Testis (tissue), 3 donors: ENCODE measurements around the gene RAET1G. TPM values are rescaled to one million over a fixed set of nuclear protein-coding genes. Genes with fewer than 3 reads are reported as not detected.

ENCODE experiments used
- DNase-seq: peaks from one replicate; pipeline ENCODE4 v3.0.0-alpha.2; 2019
- H3K27ac ChIP-seq, 2 donors: fragments of 200-600 bp; sonication (generic); one replicate each; pipeline ENCODE4 v1.5.1; 2019
- H3K27me3 ChIP-seq: fragments of 200-600 bp; sonication (generic); one replicate; pipeline ENCODE4 v1.5.1; 2019
- H3K36me3 ChIP-seq: fragments of 200-600 bp; sonication (generic); one replicate; pipeline ENCODE4 v1.5.1; 2017; ENCODE audit warnings: low read depth; ENCODE audit errors: missing control alignments
- H3K4me1 ChIP-seq: fragments of 200-600 bp; sonication (generic); one replicate; pipeline ENCODE4 v1.5.1; 2019
- H3K4me3 ChIP-seq, 2 donors: fragments of 200-600 bp; sonication (generic); one replicate each; pipeline ENCODE4 v1.5.1; 2017 to 2019
- H3K9me3 ChIP-seq: fragments of 200-600 bp; sonication (generic); one replicate; pipeline ENCODE4 v1.5.1; 2017
- CTCF ChIP-seq, 3 experiments: fragments of 450-650 bp in 2 of 3; fragments of 200-600 bp in 1 of 3; sonication (generic) in 1 of 3; IDR thresholded peaks; one replicate each; pipeline ENCODE4 v1.5.1; 2016 to 2019; ENCODE audit warnings: antibody characterized with exemption in 3 of 3, mild to moderate bottlenecking in 2 of 3, moderate library complexity in 1 of 3
- POLR2A ChIP-seq: fragments of 450-650 bp; IDR thresholded peaks from one replicate; pipeline ENCODE4 v1.6.1; 2017; ENCODE audit warnings: antibody characterized with exemption, mild to moderate bottlenecking, moderate library complexity
- WGBS, 2 donors: methylation state at CpG; one replicate each; pipeline ENCODE4 v1.1.5; 2018; 5-methylcytosine and 5-hydroxymethylcytosine counted together
- intact Hi-C: fragments of 100-400 bp; cut with DNase I; formaldehyde crosslinking; loops from one replicate; pipeline ENCODE4 v1.15.1; 2023; ENCODE audit warnings: low total_unique reads
- polyA plus RNA-seq: library from polyadenylated mRNA; stranded (reverse); fragments of 350-450 nt; fragmentation: Illumina TruSeq; extraction: RNeasy Lipid Tissue Mini Kit (QIAGEN cat#74804); gene quantifications from one replicate; pipeline ENCODE4 v1.2.3, GENCODE V29; 2014; ENCODE audit warnings: low read depth, low replicate concordance; ENCODE audit not compliant: insufficient read depth
- total RNA-seq, 2 donors: library from RNA; depleted of rRNA; stranded (reverse); fragments of >200 nt; gene quantifications; one replicate each; pipeline ENCODE4 v1.2.3, GENCODE V29; 2016

The RAET1G gene
- total and polyA plus RNA-seq, 3 donors from 2014 or later: 0.30 TPM; not detected in 2

DNA sequence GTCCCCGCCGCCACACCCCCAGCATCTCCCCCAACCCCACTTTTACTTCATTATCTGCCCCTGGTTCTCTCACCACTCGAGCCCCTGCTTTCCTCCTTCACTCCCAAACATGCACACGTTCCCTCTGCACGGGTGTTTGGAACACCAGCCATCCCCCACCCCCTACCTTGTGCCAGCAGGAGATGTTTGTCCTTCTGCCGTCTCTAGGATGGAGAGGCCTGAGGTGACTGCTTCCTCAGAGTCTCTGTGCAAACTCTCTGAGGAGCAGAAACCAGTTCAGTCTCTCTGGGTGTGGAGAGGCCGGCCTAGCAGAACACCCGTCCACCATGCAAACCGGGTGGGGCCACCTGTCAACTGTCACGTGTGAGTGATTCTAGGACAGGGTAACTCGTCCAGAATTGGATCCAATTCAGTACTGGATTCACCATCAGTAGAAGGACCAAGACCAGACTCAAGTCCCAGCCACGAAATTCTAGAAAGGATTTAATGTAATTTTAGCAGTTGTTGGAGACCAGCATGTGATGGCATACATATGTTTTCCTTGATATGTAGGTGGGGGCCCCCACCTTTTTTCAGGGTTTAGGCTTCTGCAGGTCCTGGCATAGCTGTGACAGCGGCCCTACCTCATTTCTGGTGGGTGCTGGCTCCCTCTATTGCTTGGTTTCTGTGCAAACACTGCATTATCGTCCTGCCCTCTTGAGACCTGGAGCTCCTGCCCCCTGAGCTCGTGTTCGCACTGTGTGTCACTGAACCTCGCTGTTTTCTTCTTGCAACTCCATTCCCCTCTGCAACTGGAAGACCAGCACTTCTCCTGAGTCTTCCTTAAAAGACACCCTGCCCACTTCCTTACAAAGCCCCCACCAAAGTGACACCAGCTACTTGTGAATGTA is 24.8 kb downstream of the RAET1G start, which contains the start of gene RAET1E:
TSS of gene RAET1E (minus strand) at position 259 of the 890 bp plus-strand sequence. CDS start 7,212 bp downstream, outside the sequence.
- TF ChIP-seq CTCF (IDR thresholded peaks at IDR 0.05): no peak
- TF ChIP-seq POLR2A: no peak
- peaks cover 15% of the 10 kb centered on the region for H3K4me1 ChIP-seq
- H3K27ac ChIP-seq: peak within 1 kb of the TSS; percentile 59 to 81
- H3K4me3 ChIP-seq: peak within 1 kb of the TSS in 1 of 2 donors; percentile 7
- no peaks in the 10 kb centered on the region for H3K27me3 ChIP-seq
- H3K36me3 ChIP-seq: no peaks in the 10 kb centered on the region
- WGBS, 2 donors: 76 to 85% methylated on average over 14 to 17 of the region's 17 CpGs
- H3K9me3 ChIP-seq: no peaks in the 10 kb centered on the region
- no peak for DNase-seq
- intact Hi-C loops: no loop called here

DNA sequence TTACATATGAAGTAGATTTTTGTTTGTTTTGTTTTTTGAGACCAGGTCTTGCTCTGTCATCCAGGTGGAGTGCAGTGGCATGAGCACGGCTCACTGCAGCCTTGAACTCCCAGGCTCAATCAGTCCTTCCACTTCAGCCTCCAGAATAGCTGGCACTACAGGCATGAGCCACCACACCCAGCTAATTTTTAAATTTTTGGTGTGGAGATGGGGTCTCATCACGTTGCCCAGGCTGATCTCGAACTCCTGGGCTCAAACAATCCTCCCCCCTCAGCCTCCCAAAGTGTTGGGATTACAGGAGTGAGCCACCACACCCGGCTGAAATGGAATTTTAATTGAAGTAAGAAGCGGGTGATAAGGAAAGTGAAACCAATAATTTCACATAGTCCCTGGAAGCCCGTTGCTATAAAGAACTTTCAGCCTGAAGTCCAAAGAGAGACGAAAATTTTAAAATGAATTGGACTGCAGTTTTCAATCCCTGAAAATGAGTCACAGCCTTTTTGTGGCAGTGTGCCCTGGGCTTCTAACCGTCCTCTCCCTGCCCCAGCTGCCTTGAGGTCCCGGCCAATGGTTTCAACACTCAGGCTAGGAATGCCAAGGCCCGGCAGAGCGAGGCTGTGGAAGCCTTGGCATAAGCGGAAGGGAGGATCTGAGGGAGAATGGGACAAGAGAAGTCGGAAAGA is 25.8 kb downstream of the RAET1G start:
- Histone ChIP-seq H3K27me3 (no peaks in the 10 kb centered on the region), H3K9me3 (no peaks in the 10 kb centered on the region), H3K4me3 (peak overlapping the region in 1 of 2 donors; percentile 7), H3K4me1 (peaks cover 15% of the 10 kb centered on the region), H3K36me3 (no peaks in the 10 kb centered on the region), H3K27ac (peak overlapping the region; percentile 59 to 81)
- intact Hi-C loops: no loop called here
- no peak for TF ChIP-seq POLR2A
- no peak for TF ChIP-seq CTCF (IDR thresholded peaks at IDR 0.05)
- WGBS, 2 donors: 52 to 54% methylated on average over 13 of the region's 13 CpGs
- DNase-seq: peak; percentile 82

DNA sequence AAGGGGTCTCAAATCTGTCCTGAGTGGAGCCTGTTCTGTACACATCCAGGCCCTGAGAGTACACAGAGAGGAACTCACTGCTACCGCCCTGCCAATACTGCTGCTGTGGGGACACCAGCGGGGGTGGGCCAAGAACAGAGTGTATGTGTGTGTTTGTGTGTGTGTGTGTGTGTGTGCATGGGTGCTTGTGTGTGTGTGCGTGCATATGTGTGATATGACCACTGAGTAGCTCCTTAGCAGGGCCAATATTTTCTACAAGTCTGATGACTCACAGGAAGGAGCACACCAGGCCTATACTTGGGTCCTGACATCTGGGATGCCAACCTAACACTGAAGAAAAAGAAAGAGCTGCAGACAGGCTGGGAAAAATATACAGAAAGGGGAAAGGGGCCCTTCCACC is 26.4 kb downstream of the RAET1G start:
- Histone ChIP-seq H3K4me1 (peaks cover 15% of the 10 kb centered on the region), H3K36me3 (no peaks in the 10 kb centered on the region), H3K4me3 (no peak overlapping the region), H3K27me3 (no peaks in the 10 kb centered on the region), H3K9me3 (no peaks in the 10 kb centered on the region), H3K27ac (peak overlapping the region in 1 of 2 donors; percentile 81)
- no peak for TF ChIP-seq CTCF (IDR thresholded peaks at IDR 0.05)
- no peak for TF ChIP-seq POLR2A
- no peak for DNase-seq
- 74 to 79% methylated on average over 3 of the region's 3 CpGs for WGBS, 2 donors
- intact Hi-C loops: no loop called here

- Histone ChIP-seq H3K27ac (peak overlapping the region in 1 of 2 donors; percentile 45), H3K4me3 (no peak overlapping the region), H3K4me1 (peaks cover 15% of the 10 kb centered on the region), H3K36me3 (no peaks in the 10 kb centered on the region), H3K9me3 (no peaks in the 10 kb centered on the region), H3K27me3 (no peaks in the 10 kb centered on the region)
- TF ChIP-seq POLR2A (no peak), CTCF (IDR thresholded peaks at IDR 0.05) (no peak)
- intact Hi-C loops: no loop called here
- DNase-seq: no peak
- WGBS, 2 donors: 63 to 65% methylated on average over 5 of the region's 5 CpGs
These were observed 27.1 kb downstream of the RAET1G start for GRCh38 chr6:149895833-149896271.
